Mucosa of rectum (tissue), 2 donors: ENCODE data around the gene STAP2.

ENCODE experiments used
- H3K27ac ChIP-seq, 2 donors: one replicate each; pipeline ENCODE4 v1.7.0; 2013; ENCODE audit warnings: inconsistent platforms in 2 of 2, low read depth in 2 of 2, low read length in 2 of 2
- H3K27me3 ChIP-seq, 2 donors: one replicate each; pipeline ENCODE4 v1.7.0; 2013; ENCODE audit warnings: low read length in 2 of 2; ENCODE audit not compliant: control insufficient read depth in 2 of 2, insufficient read depth in 2 of 2
- H3K36me3 ChIP-seq, 2 donors: one replicate each; pipeline ENCODE4 v1.7.0; 2013; ENCODE audit warnings: low read length in 2 of 2; ENCODE audit not compliant: control insufficient read depth in 2 of 2, insufficient read depth in 2 of 2
- H3K4me1 ChIP-seq, 2 donors: one replicate each; pipeline ENCODE4 v1.7.0; 2013; ENCODE audit warnings: low read length in 2 of 2, mild to moderate bottlenecking in 1 of 2; ENCODE audit not compliant: control insufficient read depth in 2 of 2, insufficient read depth in 2 of 2
- H3K4me3 ChIP-seq, 2 donors: one replicate each; pipeline ENCODE4 v1.7.0; 2013; ENCODE audit warnings: low read length in 2 of 2
- H3K9ac ChIP-seq, 2 donors: one replicate each; pipeline ENCODE4 v1.7.0; 2013; ENCODE audit warnings: low read length in 2 of 2, low read depth in 1 of 2, mild to moderate bottlenecking in 1 of 2
- H3K9me3 ChIP-seq, 2 donors: one replicate each; pipeline ENCODE4 v1.7.0; 2013; ENCODE audit warnings: low read length in 2 of 2; ENCODE audit not compliant: control insufficient read depth in 2 of 2
- donor health status: healthy.
- donor health status: Normal muscosa, but diverticular disease.

Gene STAP2

DNA sequence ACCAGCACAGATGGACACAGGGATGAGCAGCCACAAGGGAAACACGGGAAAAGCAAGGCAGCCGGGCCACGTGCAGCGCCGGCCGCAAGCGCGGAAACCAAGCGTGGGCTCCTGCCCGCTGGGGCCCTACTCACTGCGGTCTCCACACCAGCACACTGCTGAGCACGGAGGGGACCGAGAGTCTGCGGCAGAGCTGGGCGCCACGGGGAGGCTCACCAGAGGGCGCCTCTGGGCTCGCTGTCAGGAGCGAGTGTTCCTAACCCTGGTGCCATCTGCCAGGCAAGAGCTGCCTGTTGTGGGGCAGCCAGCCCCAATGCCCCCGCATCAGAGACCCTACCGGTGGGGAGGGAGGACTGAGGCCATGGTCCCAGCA, 31.2 kb upstream of the STAP2 start:
- peak overlapping the region; percentile 24 to 62 for H3K9ac ChIP-seq
- peaks cover 36 to 50% of the 10 kb centered on the region in 2 donors for H3K4me1 ChIP-seq
- H3K36me3 ChIP-seq = peaks cover 6 to 7% of the 10 kb centered on the region in 2 donors
- H3K4me3 ChIP-seq = peak overlapping the region; percentile 52
- no peaks in the 10 kb centered on the region for H3K27me3 ChIP-seq
- no peaks in the 10 kb centered on the region for H3K9me3 ChIP-seq
- peak overlapping the region; percentile 73 to 83 for H3K27ac ChIP-seq

DNA sequence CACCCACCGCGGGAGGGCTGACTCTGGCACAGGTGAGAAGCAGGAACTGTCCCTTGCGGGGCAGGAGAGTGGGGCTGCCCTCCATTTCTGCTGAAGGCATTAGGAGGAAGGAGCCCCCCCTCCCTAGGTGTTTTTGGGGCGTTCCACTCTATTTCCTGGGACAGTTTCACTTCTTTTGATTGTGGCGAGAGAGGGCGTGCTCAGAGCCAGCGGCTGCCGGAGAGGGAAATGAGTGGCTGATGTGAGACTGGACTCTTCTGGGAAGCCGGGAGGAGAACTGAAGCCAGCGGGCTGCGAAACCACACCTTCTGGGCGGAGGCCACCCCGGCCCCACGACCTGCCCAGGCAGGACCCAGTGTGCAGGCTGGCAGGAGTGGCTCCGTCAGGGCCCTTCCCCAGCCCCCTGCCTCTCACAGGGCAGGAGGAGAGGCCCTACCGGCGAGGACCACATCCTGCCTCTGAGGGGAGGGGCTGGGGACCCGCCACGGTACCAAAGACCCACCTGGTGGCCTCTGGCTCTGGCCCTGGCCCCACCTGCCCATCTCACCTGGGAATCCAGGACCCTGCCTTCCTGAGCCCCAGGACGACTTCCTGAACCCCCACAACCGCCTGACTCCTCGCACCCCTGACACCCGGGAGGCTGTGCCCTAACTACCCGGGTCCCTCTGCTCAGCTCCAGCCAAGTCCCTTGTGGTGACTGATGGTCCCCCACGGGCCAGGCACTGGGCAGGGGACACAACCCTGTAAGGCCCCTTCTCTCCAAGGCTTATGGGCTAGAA, 30.7 kb upstream of the STAP2 start:
- peaks cover 6 to 7% of the 10 kb centered on the region in 2 donors for H3K36me3 ChIP-seq
- H3K27me3 ChIP-seq = no peaks in the 10 kb centered on the region
- peak overlapping the region; percentile 52 for H3K4me3 ChIP-seq
- H3K27ac ChIP-seq = peak overlapping the region; percentile 73 to 83
- H3K9ac ChIP-seq = peak overlapping the region; percentile 32 to 62
- H3K9me3 ChIP-seq = no peaks in the 10 kb centered on the region
- peaks cover 30 to 44% of the 10 kb centered on the region in 2 donors for H3K4me1 ChIP-seq

DNA sequence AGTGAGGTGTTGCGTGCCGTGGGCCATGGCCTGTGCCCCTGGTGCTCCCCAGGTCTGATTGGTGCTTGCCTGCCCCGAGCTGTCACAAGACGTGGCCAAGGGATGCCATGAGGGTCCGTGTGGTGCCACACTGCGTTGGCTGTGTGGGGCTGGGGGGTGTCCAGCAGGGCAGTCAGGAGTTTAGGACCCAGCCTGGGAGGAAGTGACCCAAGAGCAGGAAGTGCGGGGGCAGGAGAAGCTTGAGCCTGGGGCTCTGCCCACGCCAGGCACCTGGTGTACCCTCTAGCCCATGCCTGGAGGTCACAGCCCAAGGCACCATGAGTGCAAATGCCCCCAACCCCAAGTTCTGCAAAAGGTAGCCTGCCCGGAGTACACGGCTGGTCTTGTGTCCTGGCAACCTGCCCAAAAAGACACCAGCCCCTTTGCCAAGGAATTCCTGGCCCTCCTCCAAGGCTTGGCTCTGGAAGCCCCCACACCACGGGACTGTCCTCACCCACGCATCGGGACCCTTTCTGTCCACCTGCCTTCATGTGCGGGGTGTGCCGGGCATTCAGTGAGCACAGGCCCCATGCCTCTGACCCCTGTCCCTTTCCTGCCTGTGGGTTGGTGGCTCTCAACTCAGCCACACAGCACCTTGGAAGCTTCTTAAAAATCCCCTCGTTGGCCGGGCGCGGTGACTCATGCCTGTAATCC, 29.6 kb upstream of the STAP2 start:
- Histone ChIP-seq H3K27me3 (no peaks in the 10 kb centered on the region), H3K9me3 (no peaks in the 10 kb centered on the region), H3K27ac (peak overlapping the region in 1 of 2 donors; percentile 28), H3K9ac (no peak overlapping the region), H3K4me3 (no peak overlapping the region), H3K4me1 (peaks cover 23 to 37% of the 10 kb centered on the region in 2 donors), H3K36me3 (peaks cover 14% of the 10 kb centered on the region in 2 donors)

DNA sequence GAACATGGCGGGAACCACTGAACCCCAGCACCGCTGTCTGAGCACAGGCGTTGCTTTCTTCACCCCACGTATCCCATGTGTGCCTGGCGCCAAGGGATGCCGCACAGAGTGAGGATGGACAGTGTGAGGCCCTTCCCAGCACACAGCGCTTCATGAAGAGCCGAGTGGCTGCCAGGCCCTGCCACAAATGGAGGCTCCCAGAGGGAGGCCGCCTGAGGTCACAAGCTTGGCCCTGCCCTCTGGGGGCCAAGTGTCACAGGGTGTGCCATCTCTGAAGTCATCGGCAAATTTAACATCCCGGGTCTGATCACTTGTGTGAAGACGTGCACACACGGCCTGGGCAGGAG, 29.1 kb upstream of the STAP2 start:
- Histone ChIP-seq H3K4me3 (no peak overlapping the region), H3K27me3 (no peaks in the 10 kb centered on the region), H3K9ac (no peak overlapping the region), H3K4me1 (peaks cover 23 to 37% of the 10 kb centered on the region in 2 donors), H3K27ac (peak overlapping the region in 1 of 2 donors; percentile 28), H3K36me3 (peaks cover 18 to 19% of the 10 kb centered on the region in 2 donors), H3K9me3 (no peaks in the 10 kb centered on the region)

DNA sequence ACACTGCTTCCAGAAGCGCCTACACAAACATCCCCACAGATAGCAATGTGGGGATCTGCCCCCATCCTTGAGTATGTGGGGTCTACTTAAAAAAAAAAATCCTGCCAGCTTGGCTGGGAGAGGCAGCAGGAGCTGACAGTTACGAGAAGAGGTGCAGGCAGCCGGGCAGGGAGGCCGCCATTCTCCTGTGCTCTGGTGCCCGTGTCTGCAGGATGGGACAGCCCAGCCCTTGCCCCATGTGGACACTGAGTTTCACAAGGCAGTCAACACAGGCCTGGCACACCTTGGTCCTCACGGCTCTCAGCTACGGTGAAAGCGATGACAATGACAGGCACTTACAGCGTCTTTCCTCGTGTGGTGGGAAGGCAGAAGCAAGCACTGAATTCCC, 28.7 kb upstream of the STAP2 start:
- H3K9ac ChIP-seq = no peak overlapping the region
- no peaks in the 10 kb centered on the region for H3K27me3 ChIP-seq
- H3K27ac ChIP-seq = no peak overlapping the region
- H3K4me1 ChIP-seq = peaks cover 23 to 34% of the 10 kb centered on the region in 2 donors
- no peaks in the 10 kb centered on the region for H3K9me3 ChIP-seq
- peaks cover 21 to 22% of the 10 kb centered on the region in 2 donors for H3K36me3 ChIP-seq
- H3K4me3 ChIP-seq = no peak overlapping the region

DNA sequence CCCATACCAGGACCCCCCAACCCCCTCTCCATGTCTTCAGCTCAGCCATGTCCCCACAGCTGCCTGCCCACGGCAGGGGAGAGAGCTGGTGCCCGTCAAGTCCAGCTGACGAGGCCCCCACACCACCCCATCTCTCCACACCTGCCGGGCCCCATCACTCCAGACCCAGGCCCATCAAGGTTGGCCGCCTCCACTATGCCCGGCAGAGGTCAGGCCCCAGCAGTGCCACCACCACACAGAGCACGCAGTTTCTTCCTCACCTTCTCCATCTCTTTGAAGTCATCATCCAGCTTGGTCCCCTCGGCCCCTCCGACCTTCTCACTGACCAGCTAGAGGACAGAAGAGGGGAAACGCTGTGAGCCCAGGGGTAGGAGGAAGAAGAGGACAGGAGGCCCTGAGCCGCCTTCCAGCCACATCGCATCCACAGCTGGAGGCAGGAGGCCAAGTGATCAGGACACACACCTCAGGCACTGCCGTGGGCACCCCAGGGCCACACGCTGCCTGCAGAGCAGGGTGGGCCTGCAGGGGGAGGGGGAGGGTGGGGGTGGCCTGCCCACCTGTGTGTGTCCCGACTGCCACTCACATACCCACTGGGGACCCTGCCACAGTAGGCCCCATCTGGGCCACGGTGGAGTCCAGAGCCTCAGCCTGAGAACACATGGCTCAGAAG, 28.2 kb upstream of the STAP2 start:
- Histone ChIP-seq H3K9me3 (no peaks in the 10 kb centered on the region), H3K4me1 (peaks cover 23 to 34% of the 10 kb centered on the region in 2 donors), H3K27ac (no peak overlapping the region), H3K36me3 (peaks cover 25 to 28% of the 10 kb centered on the region in 2 donors), H3K27me3 (no peaks in the 10 kb centered on the region), H3K4me3 (no peak overlapping the region), H3K9ac (no peak overlapping the region)

DNA sequence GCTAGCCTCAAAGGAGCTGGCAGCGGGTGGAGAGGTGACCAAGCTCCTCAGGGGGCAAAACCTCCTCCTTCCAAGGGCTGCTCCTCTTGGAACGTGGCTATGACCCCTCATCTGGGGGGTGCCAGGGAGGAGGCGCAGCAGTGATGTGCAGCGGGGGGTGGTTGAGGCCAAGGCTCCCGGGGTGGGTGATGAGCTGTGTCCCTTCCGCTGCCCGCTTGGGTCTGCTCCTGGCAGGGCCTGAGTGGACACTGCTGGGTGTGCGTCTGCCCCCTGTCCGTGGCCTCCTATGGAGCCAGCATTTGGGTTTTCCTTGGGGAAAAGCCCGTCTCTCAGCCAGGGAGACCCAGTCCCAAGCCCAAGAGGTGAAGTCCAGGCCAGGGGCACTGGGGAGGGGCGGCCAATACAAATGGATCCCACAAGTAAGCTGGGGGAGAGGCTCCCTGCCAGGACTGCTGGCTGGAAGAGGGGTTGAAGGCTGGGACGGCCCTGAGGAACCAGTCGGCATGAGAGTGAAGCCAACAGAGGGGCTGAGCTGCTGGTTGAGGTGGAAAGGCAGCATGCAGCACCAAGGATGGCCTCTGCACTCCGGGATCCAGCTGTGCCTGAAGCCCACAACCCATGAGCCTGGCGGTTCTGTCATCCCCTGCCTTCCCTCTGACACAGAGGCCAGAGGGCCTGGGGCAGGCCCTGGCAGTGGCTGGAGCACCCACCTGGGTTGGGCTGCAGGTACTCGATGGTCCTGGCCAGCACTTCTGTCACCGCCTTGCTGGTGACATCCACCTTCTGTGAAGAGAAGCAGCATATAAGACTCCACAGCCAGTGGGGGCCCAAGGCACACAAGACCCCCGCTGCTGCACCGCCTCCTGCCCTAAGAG, 27.4 kb upstream of the STAP2 start:
- Histone ChIP-seq H3K27ac (no peak overlapping the region), H3K36me3 (peaks cover 27 to 29% of the 10 kb centered on the region in 2 donors)

DNA sequence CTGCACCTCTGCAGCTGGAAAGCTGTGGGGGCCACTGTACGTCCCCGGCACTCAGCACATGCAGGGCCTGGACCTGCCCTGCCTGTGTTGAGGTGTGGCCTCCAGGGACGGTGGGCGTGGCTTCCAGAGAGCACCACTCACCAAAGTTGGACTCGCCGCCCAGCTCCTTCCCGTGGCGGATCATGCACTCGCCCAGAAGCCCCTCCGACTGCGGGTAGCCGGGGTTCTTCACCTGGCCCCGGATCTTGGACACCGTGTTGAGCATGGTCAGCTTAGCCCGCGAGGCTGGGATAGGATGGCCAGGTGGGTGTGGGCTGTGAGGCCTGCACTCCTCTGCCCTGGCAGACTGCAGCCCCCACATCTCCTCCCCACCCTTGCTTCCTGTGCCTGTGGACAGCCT, 26.7 kb upstream of the STAP2 start:
- Histone ChIP-seq H3K36me3 (peaks cover 29% of the 10 kb centered on the region in 2 donors), H3K9me3 (no peaks in the 10 kb centered on the region), H3K27me3 (no peaks in the 10 kb centered on the region), H3K4me1 (peaks cover 16 to 25% of the 10 kb centered on the region in 2 donors), H3K4me3 (no peak overlapping the region), H3K9ac (no peak overlapping the region), H3K27ac (no peak overlapping the region)

More for the DNA sequence above, 27.4 kb upstream of the STAP2 start:
- Histone ChIP-seq H3K27me3 (no peaks in the 10 kb centered on the region), H3K9ac (no peak overlapping the region), H3K4me3 (no peak overlapping the region), H3K9me3 (no peaks in the 10 kb centered on the region), H3K4me1 (peaks cover 22 to 32% of the 10 kb centered on the region in 2 donors)

DNA sequence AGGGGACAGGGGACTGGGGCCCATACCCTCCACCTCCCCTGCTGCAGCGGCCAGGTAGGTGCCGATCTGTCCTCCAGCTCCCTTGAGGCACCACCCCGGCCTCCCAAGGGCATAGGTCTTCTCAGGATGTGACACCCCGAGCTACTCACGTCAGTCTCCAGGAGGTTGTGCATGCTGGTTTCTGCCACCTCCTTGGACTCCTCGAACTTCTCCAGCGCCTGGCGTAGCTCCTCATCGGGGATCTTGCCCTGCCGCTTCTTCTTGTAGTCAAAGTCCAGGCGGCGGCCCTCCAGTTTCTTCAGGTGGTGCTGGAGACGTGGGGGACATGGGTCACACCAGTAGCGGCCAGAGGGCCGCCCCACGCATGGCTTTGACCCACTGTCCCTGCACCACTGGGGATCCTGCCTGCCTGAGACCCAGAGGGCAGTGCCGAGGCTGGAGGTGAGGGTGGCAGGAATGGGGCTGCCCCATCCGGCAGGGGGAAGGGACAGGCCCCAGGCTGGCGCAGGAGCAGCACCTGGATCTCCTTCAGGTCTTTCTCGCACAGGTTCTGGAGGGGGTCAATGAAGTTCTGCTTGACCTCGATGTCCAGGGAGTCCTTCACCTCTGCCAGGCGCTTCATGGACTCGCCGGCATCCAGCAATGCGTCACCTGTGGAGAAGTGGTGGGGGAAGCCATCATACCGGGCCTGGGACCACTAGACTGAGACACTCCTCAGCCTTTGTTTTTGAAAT, 25.1 kb upstream of the STAP2 start:
- H3K9ac ChIP-seq = no peak overlapping the region
- peaks cover 37% of the 10 kb centered on the region in 2 donors for H3K36me3 ChIP-seq
- H3K9me3 ChIP-seq = no peaks in the 10 kb centered on the region
- H3K4me1 ChIP-seq = peaks cover 5 to 11% of the 10 kb centered on the region in 2 donors
- H3K4me3 ChIP-seq = no peak overlapping the region
- H3K27ac ChIP-seq = no peak overlapping the region
- no peaks in the 10 kb centered on the region for H3K27me3 ChIP-seq
